LNCaP clone FGC (cell line): ENCODE results near the gene ABCA7.

Experiments used
- DNase-seq: peaks from one replicate; pipeline ENCODE4 v3.0.0-alpha.2; 2011; ENCODE audit warnings: low read depth
- H3K4me3 ChIP-seq: 2 replicates; pipeline ENCODE4 v1.5.1; 2011; ENCODE audit warnings: mild to moderate bottlenecking, low read depth, low read length, control low read depth
- CTCF ChIP-seq: IDR thresholded peaks from 2 replicates; pipeline ENCODE4 v1.5.1; 2012; ENCODE audit warnings: mild to moderate bottlenecking; ENCODE audit not compliant: control insufficient read depth, insufficient read depth; ENCODE audit errors: extremely low read depth

ABCA7 gene

GRCh38 chr19:1107661-1108261 lies 67.9 kb downstream of the ABCA7 start:
- no peak overlapping the region for H3K4me3 ChIP-seq
- TF ChIP-seq CTCF, result no peak
- no peak for DNase-seq

GRCh38 chr19:1108291-1109031 lies 68.6 kb downstream of the ABCA7 start:
- H3K4me3 ChIP-seq, result no peak overlapping the region
- no peak for TF ChIP-seq CTCF
- no peak for DNase-seq

- H3K4me3 ChIP-seq, result no peak overlapping the region
- DNase-seq, result no peak
- no peak for TF ChIP-seq CTCF
Observed at GRCh38 chr19:1109032-1109551, 69.2 kb downstream of the ABCA7 start.

- no peak overlapping the region for H3K4me3 ChIP-seq
- no peak for TF ChIP-seq CTCF
- no peak for DNase-seq
Observed at GRCh38 chr19:1109697-1110671, 70.1 kb downstream of the ABCA7 start.

- peak overlapping the region; percentile 48 for H3K4me3 ChIP-seq
- no peak for TF ChIP-seq CTCF
- no peak for DNase-seq
Observed at GRCh38 chr19:1110809-1111640, 71.1 kb downstream of the ABCA7 start.
